GM23338 (cell line): ENCODE measurements around the gene ABCA1. TPM values are rescaled to one million over a fixed set of nuclear protein-coding genes. Genes with fewer than 3 reads are reported as not detected.

ENCODE experiments used
- ATAC-seq: fragments of 200-7000 bp; cut with Tn5 transposase; 3 replicates; pipeline ENCODE4 v1.9.1; 2020
- DNase-seq: peaks from one replicate; pipeline ENCODE4 v3.0.0-alpha.2; 2015; ENCODE audit warnings: low spot score
- H2AFZ ChIP-seq: fragments of 200-600 bp; sonication (generic); 2 replicates; pipeline ENCODE4 v1.8.0; 2016; ENCODE audit warnings: antibody characterized with exemption, mild to moderate bottlenecking, moderate library complexity
- H3F3A ChIP-seq: fragments of 200-600 bp; sonication (generic); replicated peaks from 2 replicates; pipeline ENCODE4 v1.8.0; 2017; ENCODE audit warnings: antibody characterized with exemption, mixed run types, low read depth
- H3K27ac ChIP-seq: fragments of 200-600 bp; sonication (generic); 2 replicates; pipeline ENCODE4 v1.6.1; 2016; ENCODE audit warnings: low read depth
- H3K27me3 ChIP-seq: fragments of 200-600 bp; sonication (generic); 2 replicates; pipeline ENCODE4 v1.8.0; 2016; ENCODE audit warnings: mild to moderate bottlenecking, mixed run types, moderate library complexity; ENCODE audit not compliant: insufficient read depth
- H3K36me3 ChIP-seq: fragments of 200-600 bp; sonication (generic); 2 replicates; pipeline ENCODE4 v1.8.0; 2016; ENCODE audit warnings: mild to moderate bottlenecking; ENCODE audit not compliant: insufficient read depth
- H3K4me1 ChIP-seq: fragments of 200-600 bp; sonication (generic); 2 replicates; pipeline ENCODE4 v1.8.0; 2016; ENCODE audit warnings: mild to moderate bottlenecking, moderate library complexity; ENCODE audit not compliant: insufficient read depth
- H3K4me2 ChIP-seq: fragments of 200-600 bp; sonication (generic); 2 replicates; pipeline ENCODE4 v1.7.1; 2017; ENCODE audit warnings: mixed run types
- H3K4me3 ChIP-seq: fragments of 200-600 bp; sonication (generic); 2 replicates; pipeline ENCODE4 v1.6.1; 2016; ENCODE audit warnings: mixed run types
- H3K79me2 ChIP-seq: fragments of 200-600 bp; sonication (generic); replicated peaks from 2 replicates; pipeline ENCODE4 v1.8.0; 2017; ENCODE audit warnings: mild to moderate bottlenecking; ENCODE audit not compliant: insufficient read depth
- H3K9me2 ChIP-seq: fragments of 200-600 bp; sonication (generic); 2 replicates; pipeline ENCODE4 v1.8.0; 2017; ENCODE audit not compliant: insufficient read depth
- H4K20me1 ChIP-seq: fragments of 200-600 bp; sonication (generic); replicated peaks from 2 replicates; pipeline ENCODE4 v1.8.0; 2017; ENCODE audit warnings: mild to moderate bottlenecking; ENCODE audit not compliant: insufficient read depth
- H3K27ac Mint-ChIP-seq: 2 replicates; pipeline ENCODE4 v1.8.0; 2020; ENCODE audit warnings: inconsistent platforms, mild to moderate bottlenecking, moderate library complexity, mixed read lengths
- H3K27me3 Mint-ChIP-seq: 3 replicates; pipeline ENCODE4 v1.8.0; 2022; ENCODE audit warnings: low read depth, mild to moderate bottlenecking, moderate library complexity, mixed read lengths, inconsistent platforms; ENCODE audit not compliant: insufficient read depth, poor library complexity
- H3K36me3 Mint-ChIP-seq: 3 replicates; pipeline ENCODE4 v1.8.0; 2021; ENCODE audit warnings: low read depth, mild to moderate bottlenecking, inconsistent platforms, moderate library complexity, mixed read lengths
- H3K4me1 Mint-ChIP-seq: 3 replicates; pipeline ENCODE4 v1.8.0; 2020; ENCODE audit warnings: mild to moderate bottlenecking, inconsistent platforms, mixed read lengths
- H3K4me3 Mint-ChIP-seq: 3 replicates; pipeline ENCODE4 v1.8.0; 2021; ENCODE audit warnings: moderate library complexity, mild to moderate bottlenecking, inconsistent platforms, mixed read lengths
- H3K9me3 Mint-ChIP-seq: 3 replicates; pipeline ENCODE4 v1.8.0; 2020; ENCODE audit warnings: moderate library complexity, mild to moderate bottlenecking, inconsistent platforms, mixed read lengths
- CREB1 ChIP-seq: fragments of 250-450 bp; sonication (Bioruptor Pico); IDR thresholded peaks from 2 replicates; pipeline ENCODE4 v1.5.0; 2020; ENCODE audit warnings: low read depth, mild to moderate bottlenecking, moderate library complexity
- EZH2 ChIP-seq: fragments of 200-600 bp; sonication (generic); IDR thresholded peaks from one replicate; pipeline ENCODE4 v1.8.0; 2017; ENCODE audit warnings: antibody characterized with exemption, mild to moderate bottlenecking, low read depth; ENCODE audit not compliant: unreplicated experiment
- JUNB ChIP-seq: IDR thresholded peaks from one replicate; pipeline ENCODE4 v1.6.1; 2016; ENCODE audit warnings: antibody characterized with exemption; ENCODE audit not compliant: unreplicated experiment
- POLR2AphosphoS5 ChIP-seq: IDR thresholded peaks from 2 replicates; pipeline ENCODE4 v1.6.1; 2016; ENCODE audit warnings: antibody characterized with exemption, low read depth
- polyA plus RNA-seq: library from polyadenylated mRNA; unstranded; fragments of >200 nt; fragmentation: Nextera tagmentation; extraction: Ambion mirVana; gene quantifications from 2 replicates; pipeline ENCODE4 v1.2.1, GENCODE V29; 2016
- total RNA-seq: library from RNA; depleted of rRNA; stranded (reverse); fragments of >200 nt; shearing (Covaris generic); gene quantifications from 2 replicates; pipeline ENCODE4 v1.2.3, GENCODE V29; 2014
- TF ChIP-seq, protein P1 (sequence below): IDR thresholded peaks from one replicate; pipeline ENCODE4 v1.6.1; 2018; ENCODE audit warnings: antibody characterized with exemption; ENCODE audit not compliant: unreplicated experiment
- TF ChIP-seq, protein P2 (sequence below): fragments of 250-450 bp; sonication (Bioruptor Pico); IDR thresholded peaks from 2 replicates; pipeline ENCODE4 v1.5.0; 2020; ENCODE audit warnings: mild to moderate bottlenecking, moderate library complexity

ABCA1 gene
- total and polyA plus RNA-seq, 2 experiments from 2014 or later = 1.4 to 2.8 TPM

DNA sequence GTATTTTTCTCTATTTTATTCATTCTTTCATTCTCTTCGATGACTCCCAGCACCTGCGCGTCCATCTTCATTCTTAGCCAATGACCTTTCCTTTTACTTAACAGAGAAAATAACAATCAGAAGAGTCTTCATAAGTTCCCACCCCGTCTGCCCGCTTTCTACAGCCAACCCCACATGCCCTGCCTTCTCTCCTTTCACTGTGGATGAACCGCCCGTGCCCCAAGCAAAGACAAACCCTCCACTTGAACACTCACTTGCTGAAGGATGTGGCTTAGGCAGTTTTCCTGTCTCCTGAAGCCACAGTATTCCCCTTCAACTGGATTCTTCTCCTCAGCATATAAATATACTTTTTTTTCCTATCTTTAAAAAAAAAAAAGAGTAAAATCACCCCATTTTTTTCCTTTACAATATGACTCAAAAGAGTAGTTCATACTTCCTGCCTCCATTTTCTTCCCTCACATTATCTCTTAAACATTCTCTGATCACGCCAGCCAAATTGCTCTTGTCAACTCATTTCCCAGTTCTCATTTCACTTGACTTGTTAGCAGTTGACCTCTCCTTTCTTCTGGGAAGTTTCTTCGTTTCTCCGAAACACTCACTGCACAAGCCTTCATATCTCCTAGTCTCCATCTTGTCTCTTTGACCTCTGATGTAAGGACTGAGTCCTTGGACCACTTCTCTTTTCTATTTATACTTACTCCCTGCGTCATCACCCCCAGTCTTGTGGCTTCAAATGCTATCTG, 153.0 kb downstream of the ABCA1 start:
- TF ChIP-seq, protein P1, sequence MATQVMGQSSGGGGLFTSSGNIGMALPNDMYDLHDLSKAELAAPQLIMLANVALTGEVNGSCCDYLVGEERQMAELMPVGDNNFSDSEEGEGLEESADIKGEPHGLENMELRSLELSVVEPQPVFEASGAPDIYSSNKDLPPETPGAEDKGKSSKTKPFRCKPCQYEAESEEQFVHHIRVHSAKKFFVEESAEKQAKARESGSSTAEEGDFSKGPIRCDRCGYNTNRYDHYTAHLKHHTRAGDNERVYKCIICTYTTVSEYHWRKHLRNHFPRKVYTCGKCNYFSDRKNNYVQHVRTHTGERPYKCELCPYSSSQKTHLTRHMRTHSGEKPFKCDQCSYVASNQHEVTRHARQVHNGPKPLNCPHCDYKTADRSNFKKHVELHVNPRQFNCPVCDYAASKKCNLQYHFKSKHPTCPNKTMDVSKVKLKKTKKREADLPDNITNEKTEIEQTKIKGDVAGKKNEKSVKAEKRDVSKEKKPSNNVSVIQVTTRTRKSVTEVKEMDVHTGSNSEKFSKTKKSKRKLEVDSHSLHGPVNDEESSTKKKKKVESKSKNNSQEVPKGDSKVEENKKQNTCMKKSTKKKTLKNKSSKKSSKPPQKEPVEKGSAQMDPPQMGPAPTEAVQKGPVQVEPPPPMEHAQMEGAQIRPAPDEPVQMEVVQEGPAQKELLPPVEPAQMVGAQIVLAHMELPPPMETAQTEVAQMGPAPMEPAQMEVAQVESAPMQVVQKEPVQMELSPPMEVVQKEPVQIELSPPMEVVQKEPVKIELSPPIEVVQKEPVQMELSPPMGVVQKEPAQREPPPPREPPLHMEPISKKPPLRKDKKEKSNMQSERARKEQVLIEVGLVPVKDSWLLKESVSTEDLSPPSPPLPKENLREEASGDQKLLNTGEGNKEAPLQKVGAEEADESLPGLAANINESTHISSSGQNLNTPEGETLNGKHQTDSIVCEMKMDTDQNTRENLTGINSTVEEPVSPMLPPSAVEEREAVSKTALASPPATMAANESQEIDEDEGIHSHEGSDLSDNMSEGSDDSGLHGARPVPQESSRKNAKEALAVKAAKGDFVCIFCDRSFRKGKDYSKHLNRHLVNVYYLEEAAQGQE = no peak

DNA sequence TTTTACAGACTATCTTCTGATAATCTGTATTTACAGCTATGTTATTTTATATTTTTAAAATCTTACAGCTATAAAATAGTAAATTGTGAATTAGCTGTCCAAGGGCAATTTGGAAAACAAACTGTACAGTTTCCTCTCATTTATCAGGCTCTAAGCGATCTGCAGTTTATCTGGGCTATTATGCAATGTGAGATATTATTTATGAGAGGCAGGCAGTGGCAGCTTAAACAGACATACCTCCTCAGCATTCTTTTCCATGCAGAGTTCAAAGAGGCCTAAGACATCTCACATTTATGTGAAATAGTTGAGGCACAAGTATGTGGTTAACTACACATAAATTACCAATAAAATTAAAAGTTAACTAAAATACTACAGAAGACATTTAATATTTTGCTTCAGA, 153.8 kb downstream of the ABCA1 start:
- Mint-ChIP-seq H3K4me1 (no peaks in the 10 kb centered on the region), H3K9me3 (no peaks in the 10 kb centered on the region), H3K27ac (no peak overlapping the region), H3K4me3 (no peak overlapping the region), H3K27me3 (no peaks in the 10 kb centered on the region), H3K36me3 (no peaks in the 10 kb centered on the region)
- Histone ChIP-seq H3K4me1 (no peaks in the 10 kb centered on the region), H3F3A (no peaks in the 10 kb centered on the region), H3K79me2 (no peaks in the 10 kb centered on the region), H3K4me2 (no peak overlapping the region), H4K20me1 (no peaks in the 10 kb centered on the region), H3K27me3 (no peaks in the 10 kb centered on the region), H3K4me3 (no peak overlapping the region), H3K27ac (no peak overlapping the region), H3K36me3 (no peaks in the 10 kb centered on the region), H3K9me2 (no peaks in the 10 kb centered on the region), H2AFZ (no peak overlapping the region)
- ATAC-seq (no peak), DNase-seq (no peak)
- no peak for TF ChIP-seq POLR2AphosphoS5
- no peak for TF ChIP-seq JUNB
- TF ChIP-seq, protein P2, sequence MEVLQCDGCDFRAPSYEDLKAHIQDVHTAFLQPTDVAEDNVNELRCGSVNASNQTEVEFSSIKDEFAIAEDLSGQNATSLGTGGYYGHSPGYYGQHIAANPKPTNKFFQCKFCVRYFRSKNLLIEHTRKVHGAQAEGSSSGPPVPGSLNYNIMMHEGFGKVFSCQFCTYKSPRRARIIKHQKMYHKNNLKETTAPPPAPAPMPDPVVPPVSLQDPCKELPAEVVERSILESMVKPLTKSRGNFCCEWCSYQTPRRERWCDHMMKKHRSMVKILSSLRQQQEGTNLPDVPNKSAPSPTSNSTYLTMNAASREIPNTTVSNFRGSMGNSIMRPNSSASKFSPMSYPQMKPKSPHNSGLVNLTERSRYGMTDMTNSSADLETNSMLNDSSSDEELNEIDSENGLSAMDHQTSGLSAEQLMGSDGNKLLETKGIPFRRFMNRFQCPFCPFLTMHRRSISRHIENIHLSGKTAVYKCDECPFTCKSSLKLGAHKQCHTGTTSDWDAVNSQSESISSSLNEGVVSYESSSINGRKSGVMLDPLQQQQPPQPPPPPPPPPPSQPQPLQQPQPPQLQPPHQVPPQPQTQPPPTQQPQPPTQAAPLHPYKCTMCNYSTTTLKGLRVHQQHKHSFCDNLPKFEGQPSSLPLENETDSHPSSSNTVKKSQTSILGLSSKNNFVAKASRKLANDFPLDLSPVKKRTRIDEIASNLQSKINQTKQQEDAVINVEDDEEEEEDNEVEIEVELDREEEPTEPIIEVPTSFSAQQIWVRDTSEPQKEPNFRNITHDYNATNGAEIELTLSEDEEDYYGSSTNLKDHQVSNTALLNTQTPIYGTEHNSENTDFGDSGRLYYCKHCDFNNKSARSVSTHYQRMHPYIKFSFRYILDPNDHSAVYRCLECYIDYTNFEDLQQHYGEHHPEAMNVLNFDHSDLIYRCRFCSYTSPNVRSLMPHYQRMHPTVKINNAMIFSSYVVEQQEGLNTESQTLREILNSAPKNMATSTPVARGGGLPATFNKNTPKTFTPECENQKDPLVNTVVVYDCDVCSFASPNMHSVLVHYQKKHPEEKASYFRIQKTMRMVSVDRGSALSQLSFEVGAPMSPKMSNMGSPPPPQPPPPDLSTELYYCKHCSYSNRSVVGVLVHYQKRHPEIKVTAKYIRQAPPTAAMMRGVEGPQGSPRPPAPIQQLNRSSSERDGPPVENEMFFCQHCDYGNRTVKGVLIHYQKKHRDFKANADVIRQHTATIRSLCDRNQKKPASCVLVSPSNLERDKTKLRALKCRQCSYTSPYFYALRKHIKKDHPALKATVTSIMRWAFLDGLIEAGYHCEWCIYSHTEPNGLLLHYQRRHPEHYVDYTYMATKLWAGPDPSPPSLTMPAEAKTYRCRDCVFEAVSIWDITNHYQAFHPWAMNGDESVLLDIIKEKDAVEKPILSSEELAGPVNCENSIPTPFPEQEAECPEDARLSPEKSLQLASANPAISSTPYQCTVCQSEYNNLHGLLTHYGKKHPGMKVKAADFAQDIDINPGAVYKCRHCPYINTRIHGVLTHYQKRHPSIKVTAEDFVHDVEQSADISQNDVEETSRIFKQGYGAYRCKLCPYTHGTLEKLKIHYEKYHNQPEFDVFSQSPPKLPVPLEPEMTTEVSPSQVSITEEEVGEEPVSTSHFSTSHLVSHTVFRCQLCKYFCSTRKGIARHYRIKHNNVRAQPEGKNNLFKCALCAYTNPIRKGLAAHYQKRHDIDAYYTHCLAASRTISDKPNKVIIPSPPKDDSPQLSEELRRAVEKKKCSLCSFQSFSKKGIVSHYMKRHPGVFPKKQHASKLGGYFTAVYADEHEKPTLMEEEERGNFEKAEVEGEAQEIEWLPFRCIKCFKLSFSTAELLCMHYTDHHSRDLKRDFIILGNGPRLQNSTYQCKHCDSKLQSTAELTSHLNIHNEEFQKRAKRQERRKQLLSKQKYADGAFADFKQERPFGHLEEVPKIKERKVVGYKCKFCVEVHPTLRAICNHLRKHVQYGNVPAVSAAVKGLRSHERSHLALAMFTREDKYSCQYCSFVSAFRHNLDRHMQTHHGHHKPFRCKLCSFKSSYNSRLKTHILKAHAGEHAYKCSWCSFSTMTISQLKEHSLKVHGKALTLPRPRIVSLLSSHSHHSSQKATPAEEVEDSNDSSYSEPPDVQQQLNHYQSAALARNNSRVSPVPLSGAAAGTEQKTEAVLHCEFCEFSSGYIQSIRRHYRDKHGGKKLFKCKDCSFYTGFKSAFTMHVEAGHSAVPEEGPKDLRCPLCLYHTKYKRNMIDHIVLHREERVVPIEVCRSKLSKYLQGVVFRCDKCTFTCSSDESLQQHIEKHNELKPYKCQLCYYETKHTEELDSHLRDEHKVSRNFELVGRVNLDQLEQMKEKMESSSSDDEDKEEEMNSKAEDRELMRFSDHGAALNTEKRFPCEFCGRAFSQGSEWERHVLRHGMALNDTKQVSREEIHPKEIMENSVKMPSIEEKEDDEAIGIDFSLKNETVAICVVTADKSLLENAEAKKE = no peak
- no peak for TF ChIP-seq EZH2
- TF ChIP-seq CREB1 (CRISPR knock-in tag) = no peak
- TF ChIP-seq, protein P1 = no peak

More for the DNA sequence above, 153.0 kb downstream of the ABCA1 start:
- H3F3A ChIP-seq = no peaks in the 10 kb centered on the region
- H3K4me3 Mint-ChIP-seq = no peak overlapping the region
- no peak overlapping the region for H3K27ac ChIP-seq
- no peaks in the 10 kb centered on the region for H3K36me3 Mint-ChIP-seq
- H3K9me2 ChIP-seq = no peaks in the 10 kb centered on the region
- no peak overlapping the region for H3K27ac Mint-ChIP-seq
- no peaks in the 10 kb centered on the region for H3K36me3 ChIP-seq
- H3K27me3 Mint-ChIP-seq = no peaks in the 10 kb centered on the region
- H4K20me1 ChIP-seq = no peaks in the 10 kb centered on the region
- H3K4me2 ChIP-seq = no peak overlapping the region
- ATAC-seq = no peak
- H3K79me2 ChIP-seq = no peaks in the 10 kb centered on the region
- no peaks in the 10 kb centered on the region for H3K9me3 Mint-ChIP-seq
- no peaks in the 10 kb centered on the region for H3K4me1 ChIP-seq
- H2AFZ ChIP-seq = no peak overlapping the region
- H3K4me1 Mint-ChIP-seq = no peaks in the 10 kb centered on the region
- no peaks in the 10 kb centered on the region for H3K27me3 ChIP-seq
- H3K4me3 ChIP-seq = no peak overlapping the region
- DNase-seq = no peak
